WTC11 (cell line): ENCODE results near the gene ERC2.

Source experiments
- ATF3 ChIP-seq: sonication (generic); formaldehyde crosslinking; conservative IDR thresholded peaks from 2 replicates; pipeline ENCODE4 v1.8.1; 2022; ENCODE audit warnings: mild to moderate bottlenecking, missing genetic modification reagents
- ESRRA ChIP-seq: sonication (generic); formaldehyde crosslinking; IDR thresholded peaks from 2 replicates; pipeline ENCODE4 v1.8.1; 2022; ENCODE audit warnings: mild to moderate bottlenecking, missing genetic modification reagents, borderline replicate concordance
- JUN ChIP-seq: sonication (generic); formaldehyde crosslinking; IDR thresholded peaks from 2 replicates; pipeline ENCODE4 v1.8.0; 2023; ENCODE audit warnings: mild to moderate bottlenecking, missing genetic modification reagents
- SMAD4 ChIP-seq: sonication (generic); formaldehyde crosslinking; IDR thresholded peaks from 2 replicates; pipeline ENCODE4 v1.8.0; 2022; ENCODE audit warnings: mild to moderate bottlenecking, missing genetic modification reagents
- ZNF317 ChIP-seq: sonication (generic); formaldehyde crosslinking; IDR thresholded peaks from 2 replicates; pipeline ENCODE4 v1.8.1; 2023; ENCODE audit warnings: low read depth, mild to moderate bottlenecking, moderate library complexity, missing genetic modification reagents, borderline replicate concordance
- ZNF425 ChIP-seq: fragments of 250-450 bp; sonication (Bioruptor Pico); conservative IDR thresholded peaks from 2 replicates; pipeline ENCODE4 v1.9.0; 2021; ENCODE audit warnings: mild to moderate bottlenecking
- TF ChIP-seq, protein P1 (sequence below): fragments of 200-600 bp; IDR thresholded peaks from 2 replicates; pipeline ENCODE4 v1.8.0; 2022; ENCODE audit warnings: antibody characterized with exemption
- TF ChIP-seq, protein P2 (sequence below): sonication (generic); formaldehyde crosslinking; IDR thresholded peaks from 2 replicates; pipeline ENCODE4 v1.8.0; 2022; ENCODE audit warnings: mild to moderate bottlenecking, missing genetic modification reagents
- TF ChIP-seq, protein P3 (sequence below): sonication (generic); formaldehyde crosslinking; IDR thresholded peaks from 2 replicates; pipeline ENCODE4 v1.8.0; 2023; ENCODE audit warnings: mild to moderate bottlenecking, missing genetic modification reagents
- TF ChIP-seq, protein P4 (sequence below): sonication (generic); formaldehyde crosslinking; IDR thresholded peaks from 2 replicates; pipeline ENCODE4 v1.8.0; 2022; ENCODE audit warnings: mild to moderate bottlenecking, missing genetic modification reagents

GRCh38 chr3:55661141-55661540 is 807.1 kb downstream of the ERC2 start:
- TF ChIP-seq JUN (no peak), ESRRA (no peak), ATF3 (CRISPR knock-in tag) (no peak), ZNF425 (CRISPR knock-in tag) (no peak), ZNF317 (CRISPR knock-in tag) (no peak), SMAD4 (CRISPR knock-in tag) (no peak)
- TF ChIP-seq, protein P1, sequence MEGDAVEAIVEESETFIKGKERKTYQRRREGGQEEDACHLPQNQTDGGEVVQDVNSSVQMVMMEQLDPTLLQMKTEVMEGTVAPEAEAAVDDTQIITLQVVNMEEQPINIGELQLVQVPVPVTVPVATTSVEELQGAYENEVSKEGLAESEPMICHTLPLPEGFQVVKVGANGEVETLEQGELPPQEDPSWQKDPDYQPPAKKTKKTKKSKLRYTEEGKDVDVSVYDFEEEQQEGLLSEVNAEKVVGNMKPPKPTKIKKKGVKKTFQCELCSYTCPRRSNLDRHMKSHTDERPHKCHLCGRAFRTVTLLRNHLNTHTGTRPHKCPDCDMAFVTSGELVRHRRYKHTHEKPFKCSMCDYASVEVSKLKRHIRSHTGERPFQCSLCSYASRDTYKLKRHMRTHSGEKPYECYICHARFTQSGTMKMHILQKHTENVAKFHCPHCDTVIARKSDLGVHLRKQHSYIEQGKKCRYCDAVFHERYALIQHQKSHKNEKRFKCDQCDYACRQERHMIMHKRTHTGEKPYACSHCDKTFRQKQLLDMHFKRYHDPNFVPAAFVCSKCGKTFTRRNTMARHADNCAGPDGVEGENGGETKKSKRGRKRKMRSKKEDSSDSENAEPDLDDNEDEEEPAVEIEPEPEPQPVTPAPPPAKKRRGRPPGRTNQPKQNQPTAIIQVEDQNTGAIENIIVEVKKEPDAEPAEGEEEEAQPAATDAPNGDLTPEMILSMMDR = no peak
- TF ChIP-seq, protein P2, sequence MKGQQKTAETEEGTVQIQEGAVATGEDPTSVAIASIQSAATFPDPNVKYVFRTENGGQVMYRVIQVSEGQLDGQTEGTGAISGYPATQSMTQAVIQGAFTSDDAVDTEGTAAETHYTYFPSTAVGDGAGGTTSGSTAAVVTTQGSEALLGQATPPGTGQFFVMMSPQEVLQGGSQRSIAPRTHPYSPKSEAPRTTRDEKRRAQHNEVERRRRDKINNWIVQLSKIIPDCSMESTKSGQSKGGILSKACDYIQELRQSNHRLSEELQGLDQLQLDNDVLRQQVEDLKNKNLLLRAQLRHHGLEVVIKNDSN (CRISPR knock-in tag) = no peak
- TF ChIP-seq, protein P3, sequence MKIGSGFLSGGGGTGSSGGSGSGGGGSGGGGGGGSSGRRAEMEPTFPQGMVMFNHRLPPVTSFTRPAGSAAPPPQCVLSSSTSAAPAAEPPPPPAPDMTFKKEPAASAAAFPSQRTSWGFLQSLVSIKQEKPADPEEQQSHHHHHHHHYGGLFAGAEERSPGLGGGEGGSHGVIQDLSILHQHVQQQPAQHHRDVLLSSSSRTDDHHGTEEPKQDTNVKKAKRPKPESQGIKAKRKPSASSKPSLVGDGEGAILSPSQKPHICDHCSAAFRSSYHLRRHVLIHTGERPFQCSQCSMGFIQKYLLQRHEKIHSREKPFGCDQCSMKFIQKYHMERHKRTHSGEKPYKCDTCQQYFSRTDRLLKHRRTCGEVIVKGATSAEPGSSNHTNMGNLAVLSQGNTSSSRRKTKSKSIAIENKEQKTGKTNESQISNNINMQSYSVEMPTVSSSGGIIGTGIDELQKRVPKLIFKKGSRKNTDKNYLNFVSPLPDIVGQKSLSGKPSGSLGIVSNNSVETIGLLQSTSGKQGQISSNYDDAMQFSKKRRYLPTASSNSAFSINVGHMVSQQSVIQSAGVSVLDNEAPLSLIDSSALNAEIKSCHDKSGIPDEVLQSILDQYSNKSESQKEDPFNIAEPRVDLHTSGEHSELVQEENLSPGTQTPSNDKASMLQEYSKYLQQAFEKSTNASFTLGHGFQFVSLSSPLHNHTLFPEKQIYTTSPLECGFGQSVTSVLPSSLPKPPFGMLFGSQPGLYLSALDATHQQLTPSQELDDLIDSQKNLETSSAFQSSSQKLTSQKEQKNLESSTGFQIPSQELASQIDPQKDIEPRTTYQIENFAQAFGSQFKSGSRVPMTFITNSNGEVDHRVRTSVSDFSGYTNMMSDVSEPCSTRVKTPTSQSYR (CRISPR knock-in tag) = no peak
- TF ChIP-seq, protein P4, sequence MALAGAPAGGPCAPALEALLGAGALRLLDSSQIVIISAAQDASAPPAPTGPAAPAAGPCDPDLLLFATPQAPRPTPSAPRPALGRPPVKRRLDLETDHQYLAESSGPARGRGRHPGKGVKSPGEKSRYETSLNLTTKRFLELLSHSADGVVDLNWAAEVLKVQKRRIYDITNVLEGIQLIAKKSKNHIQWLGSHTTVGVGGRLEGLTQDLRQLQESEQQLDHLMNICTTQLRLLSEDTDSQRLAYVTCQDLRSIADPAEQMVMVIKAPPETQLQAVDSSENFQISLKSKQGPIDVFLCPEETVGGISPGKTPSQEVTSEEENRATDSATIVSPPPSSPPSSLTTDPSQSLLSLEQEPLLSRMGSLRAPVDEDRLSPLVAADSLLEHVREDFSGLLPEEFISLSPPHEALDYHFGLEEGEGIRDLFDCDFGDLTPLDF (CRISPR knock-in tag) = no peak
